H54 (cell line): Measurements from ENCODE around the gene CLSTN3.

Experiments
- DNase-seq: peaks from one replicate; pipeline ENCODE4 v3.0.0; 2011; ENCODE audit warnings: low spot score, mixed read lengths; ENCODE audit not compliant: insufficient read length
- FAIRE-seq: peaks from 3 replicates; lab custom pipeline; 2011; peaks lifted over from hg19 to GRCh38; lab: Jason Lieb, UNC
- POLR2A ChIP-seq: IDR thresholded peaks from 2 replicates; pipeline ENCODE4 v1.6.1; 2011; ENCODE audit warnings: low read depth, mild to moderate bottlenecking, low read length

The CLSTN3 gene

DNA sequence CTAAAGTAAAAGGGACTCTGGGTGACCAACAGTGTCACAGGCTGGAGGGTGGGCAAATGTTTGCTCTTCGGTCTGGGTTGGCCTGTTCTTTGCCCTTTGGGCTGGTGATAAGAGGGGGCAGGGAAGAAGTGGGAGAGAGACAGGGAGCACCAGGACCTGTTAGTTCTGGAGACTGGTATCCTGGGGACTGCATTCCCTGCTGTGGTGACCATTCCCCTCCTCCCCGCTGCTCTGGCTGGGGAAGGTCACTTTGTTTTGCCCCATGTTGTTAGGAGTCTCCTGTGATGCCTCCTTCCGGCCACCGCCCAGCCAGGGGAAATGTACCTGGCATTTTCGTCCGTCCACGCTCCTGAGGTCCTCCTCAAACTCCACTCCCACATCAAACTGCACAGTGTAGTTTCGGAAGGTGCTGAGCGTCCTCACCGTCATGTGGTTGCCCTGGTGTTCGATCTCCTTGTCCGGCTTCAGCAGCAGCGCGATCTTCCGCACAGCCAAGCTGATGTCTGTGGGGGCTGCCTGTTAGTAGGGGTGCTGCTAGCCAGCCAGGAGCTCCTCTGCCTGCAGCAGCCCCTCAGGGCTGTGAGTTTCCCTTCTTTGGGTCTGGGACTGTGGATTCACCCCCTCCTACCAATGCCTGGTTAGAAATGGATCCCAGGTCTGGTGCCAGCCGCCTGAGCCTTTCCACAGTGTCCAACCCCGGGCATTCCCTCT is 2.1 kb upstream of the CLSTN3 start:
- no peak for TF ChIP-seq POLR2A
- DNase-seq (no peak), FAIRE-seq (no peak)

DNA sequence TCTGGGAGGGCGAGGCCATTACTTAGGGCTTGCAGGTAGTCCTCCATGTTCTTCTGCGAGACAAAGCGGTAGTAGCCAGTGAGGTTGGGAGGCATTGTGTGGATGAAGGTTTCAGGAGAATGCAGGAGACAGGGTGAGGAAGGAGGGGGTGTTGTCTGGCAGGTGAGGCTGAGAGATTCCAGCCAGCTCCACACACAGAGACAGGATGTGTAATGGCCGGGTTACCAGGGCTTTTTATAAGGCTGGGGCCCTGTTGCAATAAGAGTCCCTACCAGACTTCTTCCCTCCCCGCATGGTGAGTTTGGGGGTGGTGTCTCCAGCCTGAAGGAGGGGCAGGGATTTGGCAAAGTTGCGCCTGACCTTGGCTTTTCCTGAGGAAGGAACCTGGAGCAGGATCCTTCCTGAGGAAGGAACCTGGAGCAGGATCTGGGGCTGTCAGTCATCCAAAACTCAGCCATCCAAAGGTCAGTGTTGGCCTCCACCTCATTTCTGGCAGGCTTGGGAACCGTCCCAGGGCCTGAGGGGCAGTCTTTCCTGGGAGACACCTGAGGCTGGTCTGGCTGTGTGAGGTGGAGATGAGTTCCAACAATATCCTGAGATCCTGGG is 1.4 kb upstream of the CLSTN3 start, which contains the start of gene RBP5:
TSS of gene RBP5 (minus strand) at position 209 of the 606 bp plus-strand sequence. CDS start at position 95, 114 bp downstream.
- no peak for TF ChIP-seq POLR2A
- FAIRE-seq (no peak), DNase-seq (no peak)

DNA sequence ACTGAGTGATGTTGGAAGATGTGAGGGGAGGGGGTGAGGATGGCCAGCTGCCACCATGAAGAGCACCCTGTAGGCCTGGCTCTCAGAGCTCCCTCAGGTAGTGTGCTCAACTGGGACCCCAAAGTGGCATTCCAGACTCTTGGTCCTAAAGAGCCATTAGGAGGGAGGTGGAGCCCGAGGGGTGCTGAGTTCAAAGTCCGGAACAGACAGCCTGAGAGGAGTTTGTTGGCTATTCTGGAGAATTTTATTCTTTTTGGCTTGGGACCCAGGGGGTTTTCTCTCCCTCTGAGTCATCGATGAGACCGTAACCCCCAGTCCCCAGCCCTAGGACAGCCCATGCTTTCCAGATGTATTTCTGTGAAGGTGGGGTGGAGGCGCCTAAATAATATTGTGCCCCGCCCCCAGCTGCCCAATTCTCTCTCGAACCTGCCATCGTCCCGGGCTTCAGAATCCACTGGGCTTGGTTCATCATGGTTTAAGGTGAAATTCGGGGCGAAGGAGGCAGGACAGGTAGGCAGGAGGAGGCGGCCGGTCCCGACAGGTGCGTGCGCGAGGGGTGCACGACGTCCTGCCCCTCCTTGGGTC is 792 bp upstream of the CLSTN3 start:
- TF ChIP-seq POLR2A, result no peak
- FAIRE-seq, result no peak
- no peak for DNase-seq

DNA sequence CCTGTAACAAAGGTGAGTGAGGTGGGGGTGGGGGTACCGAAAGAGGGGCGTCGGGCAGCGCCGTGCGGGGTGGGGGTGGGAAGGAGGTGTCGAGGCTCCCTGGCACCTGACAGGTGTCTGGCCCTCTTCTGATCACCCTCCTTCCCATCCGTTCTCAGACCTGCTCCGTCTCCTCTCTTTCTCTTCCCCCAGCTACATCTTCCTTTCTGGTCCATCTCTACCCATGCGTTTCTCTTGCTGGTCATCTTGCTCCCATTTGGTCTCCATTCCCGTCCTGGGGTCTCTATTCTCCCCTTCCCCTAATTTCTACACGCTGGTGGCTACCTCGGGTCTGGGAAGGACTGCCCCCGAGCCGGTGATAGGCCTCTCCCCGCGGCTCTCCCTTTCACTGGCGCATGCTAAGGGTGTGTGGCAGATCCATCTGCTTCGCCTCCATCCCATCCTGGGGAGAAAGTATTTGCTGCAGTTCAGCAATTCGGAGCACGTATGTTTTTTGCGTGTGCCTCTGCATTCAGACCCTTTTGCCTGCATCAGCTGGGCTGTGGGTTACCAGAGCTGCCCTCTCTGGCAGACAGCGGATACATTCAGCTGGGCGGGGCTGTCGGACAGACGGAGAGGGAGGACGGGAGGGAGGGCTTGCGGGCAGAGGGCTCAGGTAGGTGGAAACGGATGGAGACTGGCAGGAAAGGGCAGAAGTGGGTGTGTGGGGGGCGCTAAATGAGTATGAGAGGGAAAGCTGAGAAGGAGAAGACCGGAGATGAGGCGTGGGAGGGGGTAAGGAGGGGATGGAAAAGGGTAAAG is 730 bp downstream of the CLSTN3 start:
- no peak for TF ChIP-seq POLR2A
- DNase-seq (no peak), FAIRE-seq (no peak)

DNA sequence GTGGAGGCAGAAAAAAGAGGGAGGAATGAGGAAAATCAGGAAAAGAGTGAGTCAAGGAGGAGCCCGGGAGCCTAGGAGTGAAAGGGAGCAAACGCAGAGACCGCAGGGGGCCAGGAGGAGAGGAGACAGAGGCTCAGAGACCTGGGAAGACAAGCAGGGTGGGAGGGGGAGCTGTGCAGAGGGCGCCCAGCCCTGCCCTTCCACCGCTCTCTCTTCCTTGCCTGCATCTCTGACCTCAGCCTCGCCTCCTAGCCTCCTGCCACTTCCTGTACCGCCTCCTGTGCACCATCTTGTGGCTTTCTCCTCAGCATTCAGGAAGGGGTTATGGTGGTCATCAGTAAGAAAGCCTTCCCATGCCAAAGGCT is 1.3 kb downstream of the CLSTN3 start:
- TF ChIP-seq POLR2A, result no peak
- DNase-seq (no peak), FAIRE-seq (no peak)

DNA sequence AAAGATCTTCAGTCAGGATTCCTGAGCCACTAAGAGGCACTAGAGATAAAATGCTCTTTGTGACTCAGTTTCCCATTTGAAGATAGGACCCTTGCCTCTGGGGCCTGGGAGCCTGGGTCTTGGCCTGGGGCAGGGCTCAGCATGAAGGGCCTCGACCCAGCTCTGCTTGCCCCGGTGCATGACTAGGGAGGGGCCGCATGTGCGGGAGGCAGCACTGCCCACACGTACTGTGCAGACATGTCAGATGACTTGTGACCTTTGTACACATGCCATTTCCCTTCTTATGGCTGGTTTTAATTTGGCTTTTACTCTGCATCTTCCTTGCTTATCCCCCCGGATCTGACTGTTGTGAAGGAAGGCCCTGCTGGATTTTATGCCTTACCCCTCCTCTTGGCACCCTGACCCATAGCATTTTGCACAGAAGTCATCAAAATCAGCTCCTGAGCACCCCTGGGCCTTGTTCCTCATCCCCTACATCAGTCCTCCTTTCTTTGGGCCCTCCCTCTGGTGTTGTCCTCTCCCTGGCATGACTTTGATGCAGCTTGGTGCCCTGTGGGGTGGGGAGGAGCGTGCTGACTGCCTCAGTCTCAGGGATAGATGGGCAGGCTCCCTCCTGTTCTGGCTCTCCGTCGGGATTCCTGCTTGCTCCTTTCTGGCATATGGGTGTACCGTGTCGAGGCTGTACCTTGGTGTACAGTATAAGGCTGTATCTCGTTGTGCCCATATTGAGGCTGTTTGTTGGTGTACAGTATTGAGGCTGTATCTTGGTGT is 4.4 kb downstream of the CLSTN3 start:
- no peak for FAIRE-seq
- no peak for TF ChIP-seq POLR2A
- no peak for DNase-seq

DNA sequence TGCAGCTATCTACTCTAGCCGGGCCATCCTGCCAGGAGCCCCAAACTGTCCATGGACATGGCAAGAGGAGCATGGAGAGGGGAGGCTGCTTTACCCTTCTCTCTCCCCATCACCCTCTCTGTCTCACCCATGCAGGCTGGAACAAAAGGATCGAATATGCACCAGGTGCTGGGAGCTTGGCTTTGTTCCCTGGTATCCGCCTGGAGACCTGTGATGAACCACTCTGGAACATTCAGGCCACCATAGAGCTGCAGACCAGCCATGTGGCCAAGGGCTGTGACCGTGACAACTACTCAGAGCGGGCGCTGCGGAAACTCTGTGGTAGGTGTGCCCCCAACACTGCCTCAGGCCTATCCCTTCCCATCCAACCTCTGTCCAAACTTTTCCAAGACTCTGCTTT is 5.9 kb downstream of the CLSTN3 start:
- TF ChIP-seq POLR2A, result no peak
- no peak for DNase-seq
- no peak for FAIRE-seq

DNA sequence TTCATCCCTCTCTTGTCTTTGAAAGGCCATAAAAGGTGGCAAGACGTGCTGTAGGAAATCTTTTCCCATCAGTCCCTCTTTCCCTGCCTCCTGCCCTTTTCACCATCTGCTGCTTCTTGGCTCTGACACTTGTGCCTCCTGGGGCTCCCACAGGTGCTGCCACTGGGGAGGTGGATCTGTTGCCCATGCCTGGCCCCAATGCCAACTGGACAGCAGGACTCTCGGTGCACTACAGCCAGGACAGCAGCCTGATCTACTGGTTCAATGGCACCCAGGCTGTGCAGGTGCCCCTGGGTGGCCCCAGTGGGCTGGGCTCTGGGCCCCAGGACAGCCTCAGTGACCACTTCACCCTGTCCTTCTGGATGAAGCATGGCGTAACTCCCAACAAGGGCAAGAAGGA is 6.5 kb downstream of the CLSTN3 start:
- no peak for TF ChIP-seq POLR2A
- FAIRE-seq, result no peak

DNA sequence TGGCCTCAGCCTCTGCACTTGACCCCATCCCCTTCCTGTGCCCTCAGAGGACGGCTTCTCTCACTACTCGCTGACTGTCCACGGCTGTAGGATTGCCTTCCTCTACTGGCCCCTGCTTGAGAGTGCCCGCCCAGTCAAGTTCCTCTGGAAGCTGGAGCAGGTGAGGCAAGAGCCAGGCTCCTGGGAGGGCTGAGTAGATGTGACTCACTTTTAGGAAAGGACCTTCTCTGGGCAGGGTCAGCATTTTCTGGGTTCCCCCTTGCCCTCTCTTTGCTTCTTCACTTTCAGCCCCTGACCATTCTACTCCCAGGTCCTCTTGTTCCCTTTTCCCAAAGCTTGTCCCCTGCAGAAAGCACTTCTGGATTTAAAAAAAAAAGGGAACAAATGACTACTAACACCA is 7.7 kb downstream of the CLSTN3 start:
- no peak for TF ChIP-seq POLR2A
- FAIRE-seq, result no peak
- DNase-seq, result no peak

More for the DNA sequence above, 6.5 kb downstream of the CLSTN3 start:
- no peak for DNase-seq

DNA sequence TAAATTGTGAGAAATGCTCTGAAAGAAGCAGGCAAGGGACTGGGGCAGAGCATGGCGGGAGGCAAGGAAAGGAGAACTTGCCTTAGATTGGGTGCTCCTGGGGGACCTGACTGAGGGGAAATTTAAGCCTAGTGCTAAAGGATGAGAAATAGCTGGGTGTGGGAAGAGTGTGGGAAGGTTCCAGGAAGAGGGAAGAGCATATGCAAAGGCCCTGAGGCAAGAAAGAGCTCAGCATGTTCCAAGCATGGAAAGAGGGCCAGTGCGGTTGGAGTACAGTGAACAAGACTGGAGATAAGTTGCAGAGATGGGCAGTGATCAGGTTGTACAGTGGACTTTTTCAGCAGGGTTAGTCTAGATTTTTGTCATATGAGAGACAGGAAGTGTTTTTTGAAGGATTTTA is 9.0 kb downstream of the CLSTN3 start:
- DNase-seq, result no peak
- TF ChIP-seq POLR2A, result no peak
- no peak for FAIRE-seq

DNA sequence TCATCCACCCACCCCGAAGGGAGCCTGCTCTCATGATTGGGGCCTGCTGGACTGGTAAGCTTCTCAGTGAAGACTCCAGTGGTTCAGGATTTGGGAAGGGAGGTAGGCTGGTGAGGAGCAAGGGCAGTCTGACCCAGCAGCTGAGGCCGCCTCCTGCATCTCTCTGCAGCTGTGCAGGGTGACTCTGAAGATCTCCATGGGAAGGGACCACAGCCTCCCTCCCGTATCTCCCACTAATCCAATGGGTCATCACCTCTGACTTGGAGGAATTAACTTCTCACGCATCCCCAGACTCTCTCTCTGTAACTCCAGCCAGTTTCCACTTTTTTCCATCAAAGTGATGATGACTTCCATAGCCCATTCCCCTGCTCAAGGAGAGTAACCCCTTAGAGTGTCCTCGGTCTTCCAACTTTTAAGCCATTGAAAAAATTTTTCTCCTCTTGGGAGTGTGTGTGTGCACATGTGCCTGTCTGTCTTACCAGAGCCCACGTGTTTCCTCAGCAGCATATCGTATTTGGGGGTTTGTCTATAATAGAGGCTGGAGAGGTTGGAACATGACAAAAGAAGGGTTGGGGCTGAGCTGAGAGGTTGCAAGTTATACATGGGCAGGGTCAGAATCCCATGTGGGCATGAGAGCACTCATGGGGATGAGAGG is 11.3 kb downstream of the CLSTN3 start:
- TF ChIP-seq POLR2A, result no peak
- FAIRE-seq, result no peak
- DNase-seq, result no peak

DNA sequence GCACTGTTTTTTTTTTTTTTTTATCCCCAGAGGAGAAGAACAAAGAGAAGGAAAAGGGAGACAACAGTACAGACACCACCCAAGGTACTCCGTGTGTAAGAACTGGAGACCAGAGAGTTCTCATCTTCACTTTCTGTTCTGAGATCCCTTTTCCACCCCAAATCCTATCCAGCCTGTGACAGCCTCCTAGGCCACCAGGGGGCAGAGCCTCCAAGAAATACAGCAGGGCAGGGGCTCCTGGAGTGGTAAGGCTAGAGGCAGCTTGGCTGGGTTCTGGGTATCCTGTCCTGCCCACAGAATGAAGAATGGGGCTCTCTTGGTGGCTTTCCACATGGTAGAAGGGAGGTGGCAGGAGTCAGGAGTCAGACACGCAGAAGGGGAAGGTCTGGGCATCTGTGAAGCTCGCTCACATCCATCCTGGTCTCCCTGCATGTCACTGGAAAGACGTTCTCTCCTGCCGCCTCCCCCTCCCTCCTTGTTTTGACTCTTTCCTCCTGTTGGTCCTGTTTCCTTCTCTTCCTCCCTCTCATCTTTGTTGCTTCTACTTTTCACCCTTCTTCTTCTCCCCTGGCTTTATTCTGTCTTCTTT is 12.0 kb downstream of the CLSTN3 start:
- no peak for FAIRE-seq
- no peak for TF ChIP-seq POLR2A

More for the DNA sequence above, 12.0 kb downstream of the CLSTN3 start:
- DNase-seq, result peak; percentile 59
